Measurements from ENCODE around the gene ARHGAP21. TPM values are rescaled to one million over a fixed set of nuclear protein-coding genes. Genes with fewer than 3 reads are reported as not detected.
"Not testable (repeated sequence)": the region's sequence is repeated elsewhere in the genome, so short reads cannot be mapped to it uniquely, and the experiment has no call there.

Gene ARHGAP21
- polyA plus RNA-seq, 3 donors from 2014 or later = 0.43 to 4.4 (median 3.1) TPM

DNA sequence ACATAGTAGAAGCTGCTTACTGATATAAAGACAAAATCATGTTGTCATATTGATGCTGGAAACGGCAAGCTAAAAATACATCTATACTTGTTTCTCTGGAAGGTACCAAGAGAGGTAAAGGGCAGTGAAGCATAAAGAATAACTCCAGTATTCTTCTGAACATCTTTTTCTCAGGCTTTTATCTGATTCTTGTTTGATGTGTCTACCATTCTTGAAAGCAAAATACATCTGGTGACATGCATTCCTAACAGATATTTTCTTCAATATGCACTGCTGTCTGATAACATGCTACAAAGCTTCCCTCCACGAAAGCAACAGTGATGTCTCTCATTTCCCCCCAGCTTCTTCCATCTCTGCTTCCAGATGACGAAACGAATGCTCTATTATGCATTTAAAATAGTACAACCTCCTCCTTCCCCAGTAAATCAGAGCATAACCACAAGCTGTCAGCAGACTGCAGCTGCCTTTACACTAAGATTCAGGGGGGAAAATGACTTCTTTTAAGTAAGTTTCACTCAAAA is 100.8 kb downstream of the ARHGAP21 start:
- Mint-ChIP-seq H3K4me1 (peaks cover 12 to 15% of the 10 kb centered on the region in 2 donors), H3K27me3 (ENCODE audit: low read depth in 3 of 3) (no peaks in the 10 kb centered on the region), H3K9me3 (no peaks in the 10 kb centered on the region), H3K4me3 (peak overlapping the region in 1 of 5 donors; percentile 5), H3K36me3 (peaks cover 5 to 9% (median 7%) of the 10 kb centered on the region in 3 donors), H3K27ac (peak overlapping the region in 5 of 6 donors; percentile 1 to 44 (median 17))
- no peak for DNase-seq

DNA sequence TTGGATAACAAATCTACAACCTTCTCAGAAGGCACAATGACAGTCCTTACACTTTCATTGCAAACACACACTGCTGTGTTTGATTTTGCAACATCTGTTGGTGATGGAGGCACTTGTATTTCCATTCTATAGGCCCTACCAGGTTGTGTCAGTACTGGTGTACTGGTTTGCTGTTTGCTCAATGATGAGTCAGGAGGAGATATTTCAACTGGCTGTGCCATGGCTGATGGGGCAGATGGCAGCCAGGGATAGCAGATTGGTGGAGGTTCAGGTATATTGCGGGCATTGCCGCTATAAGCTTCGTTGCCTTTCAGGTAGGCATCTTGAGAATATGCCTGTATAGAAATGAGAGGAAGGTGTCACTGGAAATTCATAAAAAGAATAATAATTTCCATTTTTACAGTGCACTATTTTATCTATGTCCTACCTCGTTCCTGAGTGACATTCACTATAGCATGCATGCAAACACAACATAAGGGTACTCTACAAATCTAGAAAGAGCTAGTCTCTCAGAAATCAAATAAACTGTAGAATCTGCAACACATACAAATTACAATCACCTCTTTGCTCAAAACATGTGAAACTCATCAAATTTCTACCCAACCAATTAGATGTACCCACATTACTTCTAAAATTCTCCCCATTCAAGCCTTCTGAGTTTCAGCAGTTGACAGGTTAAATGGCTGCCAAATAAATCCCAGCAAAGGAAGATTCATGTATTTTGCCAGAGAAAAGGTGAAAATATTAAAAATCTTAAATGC is 102.5 kb downstream of the ARHGAP21 start:
- not testable (repeated sequence) for H3K27me3 Mint-ChIP-seq (ENCODE audit: low read depth in 3 of 3); H3K9me3 Mint-ChIP-seq; H3K36me3 Mint-ChIP-seq; H3K4me3 Mint-ChIP-seq; H3K27ac Mint-ChIP-seq; DNase-seq
- H3K4me1 Mint-ChIP-seq = peaks cover 12 to 15% of the 10 kb centered on the region in 2 donors

DNA sequence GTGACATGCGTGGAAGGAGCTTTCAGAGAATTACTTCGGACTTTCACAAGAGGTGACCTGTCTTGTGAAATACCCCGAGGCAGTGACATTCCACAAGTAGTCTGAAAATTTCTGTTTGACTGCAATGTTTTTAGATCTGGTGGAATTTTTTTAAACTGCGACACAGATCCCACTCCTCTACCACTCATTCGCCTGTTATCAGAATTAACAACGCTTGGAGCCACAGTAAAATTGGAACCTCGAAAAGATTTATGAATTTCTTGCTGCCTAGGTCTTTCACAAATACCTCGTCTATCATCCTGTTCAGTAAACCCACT is 103.7 kb downstream of the ARHGAP21 start:
- not testable (repeated sequence) for DNase-seq; H3K27ac Mint-ChIP-seq; H3K27me3 Mint-ChIP-seq (ENCODE audit: low read depth in 3 of 3); H3K4me3 Mint-ChIP-seq; H3K9me3 Mint-ChIP-seq; H3K36me3 Mint-ChIP-seq
- peaks cover 12 to 15% of the 10 kb centered on the region in 2 donors for H3K4me1 Mint-ChIP-seq

DNA sequence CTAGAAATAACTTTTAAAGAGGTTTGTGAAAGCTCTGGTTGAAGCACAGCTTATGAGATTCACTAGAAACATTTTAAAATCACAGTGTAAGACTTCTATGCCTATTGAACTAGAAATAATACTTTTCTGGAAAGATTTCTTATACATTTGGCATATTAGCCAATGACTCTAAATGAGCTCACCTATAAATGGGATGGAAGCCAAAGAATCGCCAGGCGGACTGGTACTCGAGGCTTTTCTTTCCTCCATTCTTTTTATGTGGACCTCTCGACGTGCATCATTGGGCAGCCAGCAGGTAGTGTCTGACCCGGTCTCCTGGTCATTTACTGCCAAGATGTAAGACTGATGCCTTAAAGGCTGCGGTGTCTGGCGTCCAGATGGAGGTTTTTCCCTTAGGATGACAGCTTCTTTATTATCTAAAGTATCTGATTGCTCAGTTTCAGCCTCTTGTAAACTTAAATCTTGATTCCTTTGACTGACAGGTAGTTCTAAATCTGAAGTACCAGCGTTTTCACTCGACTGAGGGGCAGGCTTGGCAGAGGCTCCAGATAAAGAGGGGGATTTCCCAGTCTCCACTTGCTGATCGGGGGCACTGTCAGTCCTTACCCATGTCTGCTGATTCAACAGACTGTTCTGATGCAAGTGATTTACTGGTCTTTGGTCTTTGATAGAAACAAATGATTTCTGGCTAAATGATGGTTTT is 104.2 kb downstream of the ARHGAP21 start:
- H3K27ac Mint-ChIP-seq; H3K4me3 Mint-ChIP-seq; H3K27me3 Mint-ChIP-seq (ENCODE audit: low read depth in 3 of 3); DNase-seq; H3K9me3 Mint-ChIP-seq; H3K36me3 Mint-ChIP-seq: not testable (repeated sequence)
- H3K4me1 Mint-ChIP-seq = peaks cover 12 to 15% of the 10 kb centered on the region in 2 donors

DNA sequence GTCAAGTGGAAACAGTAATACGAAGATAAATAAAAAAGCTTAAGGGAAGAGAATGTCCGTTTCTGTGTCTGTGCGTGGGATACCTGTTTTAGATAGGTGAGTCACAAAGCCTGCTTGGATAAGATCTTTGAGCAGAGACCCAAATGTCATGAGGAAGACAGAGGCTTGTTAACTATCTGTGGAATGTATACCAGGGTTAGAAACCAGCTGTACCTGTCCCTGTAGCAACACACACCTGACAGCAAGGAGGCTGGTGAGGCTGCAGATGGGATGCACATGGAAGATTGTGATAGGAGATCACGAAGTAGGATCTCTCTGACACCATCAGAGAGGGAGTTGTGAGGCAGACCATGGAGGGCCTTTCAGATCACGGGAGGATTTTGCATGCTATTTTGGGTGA is 105.3 kb downstream of the ARHGAP21 start:
- no peak overlapping the region for H3K4me3 Mint-ChIP-seq
- H3K9me3 Mint-ChIP-seq = no peaks in the 10 kb centered on the region
- no peaks in the 10 kb centered on the region for H3K27me3 Mint-ChIP-seq (ENCODE audit: low read depth in 3 of 3)
- peaks cover 5 to 9% (median 7%) of the 10 kb centered on the region in 3 donors for H3K36me3 Mint-ChIP-seq
- peaks cover 12 to 15% of the 10 kb centered on the region in 2 donors for H3K4me1 Mint-ChIP-seq
- no peak for DNase-seq
- H3K27ac Mint-ChIP-seq = peak overlapping the region in 2 of 6 donors; percentile 6 to 8

DNA sequence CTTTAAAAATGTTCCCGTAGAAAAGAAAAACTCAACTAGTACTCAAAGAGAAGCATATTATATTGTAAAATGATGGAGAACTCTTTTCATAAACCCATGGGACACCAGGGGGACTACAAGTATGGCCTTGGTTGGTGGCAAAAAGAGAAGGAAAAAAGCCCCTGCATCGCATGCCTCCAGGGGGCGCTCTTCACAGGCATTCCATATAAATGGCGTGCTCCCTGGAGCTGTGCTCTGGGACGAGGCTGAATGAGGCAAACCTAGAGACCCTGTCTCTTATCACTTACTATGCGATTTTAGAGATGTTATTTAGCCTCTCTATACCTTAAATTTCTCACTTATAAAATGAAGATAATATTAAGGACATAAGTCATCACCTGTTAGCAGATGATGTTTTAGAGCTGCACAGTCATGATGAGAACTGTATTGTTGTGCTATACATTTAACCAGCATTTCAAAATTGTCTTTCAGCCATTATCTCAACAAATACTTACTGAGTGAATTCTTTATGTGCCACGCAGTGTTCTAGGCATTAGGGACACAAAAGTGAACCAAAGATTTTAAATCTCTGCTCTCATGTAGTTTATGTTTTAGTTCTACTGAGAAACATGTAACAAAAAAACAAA is 105.8 kb downstream of the ARHGAP21 start:
- Mint-ChIP-seq H3K27me3 (ENCODE audit: low read depth in 3 of 3) (no peaks in the 10 kb centered on the region), H3K36me3 (peaks cover 5 to 9% (median 7%) of the 10 kb centered on the region in 3 donors), H3K4me1 (peaks cover 9 to 10% of the 10 kb centered on the region in 2 donors), H3K9me3 (no peaks in the 10 kb centered on the region), H3K27ac (no peak overlapping the region), H3K4me3 (no peak overlapping the region)
- DNase-seq = peak; percentile 16 to 25 (median 17)

DNA sequence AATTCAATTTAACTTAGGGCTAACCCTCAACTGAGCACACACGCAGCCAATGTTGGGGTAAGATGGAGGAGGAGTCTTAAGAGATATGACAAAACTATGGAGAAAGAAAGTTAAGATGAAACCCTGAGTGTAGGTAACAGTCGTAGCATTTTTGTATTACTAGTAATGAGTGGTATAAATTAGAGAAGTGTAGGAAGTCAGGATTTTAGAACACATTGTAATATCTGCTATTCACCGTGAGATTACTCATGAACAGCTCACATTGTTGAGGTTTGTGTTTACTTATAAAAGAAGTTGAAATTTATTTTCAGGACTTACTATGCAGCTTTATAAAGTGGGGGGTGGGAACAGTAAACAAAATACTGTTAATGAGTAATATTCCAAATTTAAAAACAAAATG is 107.2 kb downstream of the ARHGAP21 start:
- no peak for DNase-seq
- Mint-ChIP-seq H3K27ac (no peak overlapping the region), H3K4me1 (peaks cover 0 to 1% of the 10 kb centered on the region in 2 donors), H3K9me3 (no peaks in the 10 kb centered on the region), H3K36me3 (peaks cover 5 to 9% (median 9%) of the 10 kb centered on the region in 3 donors), H3K4me3 (no peak overlapping the region), H3K27me3 (ENCODE audit: low read depth in 3 of 3) (no peaks in the 10 kb centered on the region)

DNA sequence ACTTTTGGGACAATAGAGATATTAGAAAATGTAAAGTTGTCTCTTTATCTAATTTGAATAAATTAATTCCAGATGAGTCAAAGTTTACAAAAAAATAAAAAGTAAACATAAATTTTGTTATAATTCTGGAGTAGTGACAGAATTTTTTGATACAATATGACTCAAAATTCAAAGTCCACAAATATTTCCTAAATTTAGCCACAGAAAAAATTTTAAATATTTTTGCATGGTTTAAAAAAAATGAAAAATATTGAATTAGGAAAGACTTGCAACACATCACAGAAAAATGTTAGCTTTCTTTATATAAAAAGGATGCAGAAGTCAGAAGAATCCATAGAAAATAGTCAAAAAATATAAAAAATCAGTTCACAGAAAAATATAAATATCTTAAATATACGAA is 117.7 kb downstream of the ARHGAP21 start:
- Mint-ChIP-seq H3K4me3 (no peak overlapping the region), H3K27ac (no peak overlapping the region), H3K36me3 (peaks cover 22 to 31% (median 24%) of the 10 kb centered on the region in 3 donors), H3K27me3 (ENCODE audit: low read depth in 3 of 3) (no peaks in the 10 kb centered on the region), H3K4me1 (no peaks in the 10 kb centered on the region), H3K9me3 (no peaks in the 10 kb centered on the region)
- DNase-seq = no peak

DNA sequence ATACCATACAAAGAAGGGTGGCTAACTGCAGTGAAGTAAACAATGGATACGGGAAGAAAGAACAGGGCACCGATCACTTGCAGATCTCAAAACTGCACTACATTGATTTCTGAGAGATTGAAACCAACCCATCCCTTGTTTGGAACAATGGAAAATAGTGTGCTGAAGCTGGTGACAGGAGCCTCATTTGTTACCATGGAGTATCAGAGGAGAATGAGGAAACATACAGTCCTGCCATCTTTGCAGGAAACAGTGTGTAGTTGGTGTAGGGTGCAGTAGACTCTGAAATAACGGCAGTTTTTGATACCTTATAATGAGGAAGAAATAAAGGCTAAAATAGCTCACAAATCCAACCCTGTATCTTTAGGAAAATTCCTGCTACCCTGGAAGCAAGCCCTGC is 118.5 kb downstream of the ARHGAP21 start:
- Mint-ChIP-seq H3K27ac (no peak overlapping the region), H3K9me3 (no peaks in the 10 kb centered on the region), H3K4me3 (no peak overlapping the region), H3K36me3 (peaks cover 28 to 37% (median 30%) of the 10 kb centered on the region in 3 donors), H3K27me3 (ENCODE audit: low read depth in 3 of 3) (no peaks in the 10 kb centered on the region), H3K4me1 (no peaks in the 10 kb centered on the region)
- no peak for DNase-seq

DNA sequence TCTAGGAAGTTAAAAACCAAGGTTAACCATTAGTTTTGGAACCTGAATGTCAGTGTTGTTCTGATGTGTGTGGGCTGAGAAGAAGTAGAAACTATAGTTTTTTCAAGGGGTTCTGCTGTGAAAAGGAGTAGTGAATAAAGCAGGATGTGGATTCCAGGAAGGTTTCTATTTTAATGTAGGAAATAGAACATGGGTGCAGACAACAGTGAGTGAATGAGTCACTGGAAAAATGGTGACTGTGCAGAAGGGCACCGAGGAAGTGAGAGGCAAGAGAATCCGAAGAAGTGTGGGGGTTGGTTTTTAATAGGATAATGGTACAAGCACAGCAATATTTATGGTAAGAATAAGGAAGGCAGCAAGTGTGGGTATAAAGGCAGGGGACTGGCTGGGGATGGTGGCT is 120.4 kb downstream of the ARHGAP21 start:
- Mint-ChIP-seq H3K4me3 (no peak overlapping the region), H3K9me3 (no peaks in the 10 kb centered on the region), H3K4me1 (peaks cover 2 to 6% of the 10 kb centered on the region in 2 donors), H3K27ac (no peak overlapping the region), H3K27me3 (ENCODE audit: low read depth in 3 of 3) (peaks cover 0 to 2% (median 0%) of the 10 kb centered on the region in 3 donors), H3K36me3 (peaks cover 33 to 47% (median 40%) of the 10 kb centered on the region in 3 donors)
- no peak for DNase-seq

DNA sequence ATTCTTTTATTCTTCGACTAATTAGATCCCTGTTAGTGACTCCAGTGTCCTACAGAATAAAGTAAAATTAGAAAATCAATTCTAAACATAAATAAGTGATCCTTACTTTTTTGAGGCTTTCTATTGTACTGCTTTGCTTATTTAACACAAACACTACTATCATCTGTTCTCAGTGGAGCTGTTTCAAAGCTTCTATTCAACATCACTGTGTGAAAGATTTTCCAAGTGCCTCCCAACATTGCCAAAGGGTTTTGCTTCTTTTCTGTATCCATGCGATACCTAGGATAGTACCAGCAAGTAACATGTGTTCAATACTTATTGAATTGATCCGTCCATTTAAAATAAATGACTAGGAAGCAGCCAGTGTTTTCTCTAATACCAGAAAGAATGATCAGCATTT is 125.7 kb downstream of the ARHGAP21 start:
- H3K27ac Mint-ChIP-seq = no peak overlapping the region
- no peak overlapping the region for H3K4me3 Mint-ChIP-seq
- peaks cover 0 to 2% (median 0%) of the 10 kb centered on the region in 3 donors for H3K27me3 Mint-ChIP-seq (ENCODE audit: low read depth in 3 of 3)
- peaks cover 54 to 58% (median 54%) of the 10 kb centered on the region in 3 donors for H3K36me3 Mint-ChIP-seq
- peaks cover 2 to 6% of the 10 kb centered on the region in 2 donors for H3K4me1 Mint-ChIP-seq
- DNase-seq = no peak
- H3K9me3 Mint-ChIP-seq = no peaks in the 10 kb centered on the region

DNA sequence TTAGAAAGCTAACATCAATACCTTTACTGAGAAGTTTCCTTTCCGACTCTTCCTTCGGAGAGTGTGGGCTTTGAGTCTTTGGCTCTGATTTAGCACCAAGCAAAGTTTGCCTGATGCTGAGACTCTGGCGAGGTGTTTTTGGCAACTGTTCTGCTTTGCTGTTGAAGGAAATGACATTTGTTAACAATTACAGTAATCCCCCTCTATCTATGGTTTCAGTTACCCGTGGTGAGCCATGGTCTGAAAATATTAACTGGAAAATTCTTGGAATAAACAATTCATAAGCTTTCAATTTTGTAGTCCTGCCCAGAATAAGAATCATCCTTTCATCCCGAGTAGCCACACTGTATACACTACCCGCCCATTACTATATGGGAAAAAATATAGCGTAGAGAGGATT is 126.3 kb downstream of the ARHGAP21 start:
- no peaks in the 10 kb centered on the region for H3K9me3 Mint-ChIP-seq
- H3K4me3 Mint-ChIP-seq = no peak overlapping the region
- H3K27ac Mint-ChIP-seq = no peak overlapping the region
- DNase-seq = no peak
- H3K27me3 Mint-ChIP-seq (ENCODE audit: low read depth in 3 of 3) = peaks cover 0 to 2% (median 0%) of the 10 kb centered on the region in 3 donors
- peaks cover 2 to 6% of the 10 kb centered on the region in 2 donors for H3K4me1 Mint-ChIP-seq
- H3K36me3 Mint-ChIP-seq = peaks cover 48 to 56% (median 52%) of the 10 kb centered on the region in 3 donors

DNA sequence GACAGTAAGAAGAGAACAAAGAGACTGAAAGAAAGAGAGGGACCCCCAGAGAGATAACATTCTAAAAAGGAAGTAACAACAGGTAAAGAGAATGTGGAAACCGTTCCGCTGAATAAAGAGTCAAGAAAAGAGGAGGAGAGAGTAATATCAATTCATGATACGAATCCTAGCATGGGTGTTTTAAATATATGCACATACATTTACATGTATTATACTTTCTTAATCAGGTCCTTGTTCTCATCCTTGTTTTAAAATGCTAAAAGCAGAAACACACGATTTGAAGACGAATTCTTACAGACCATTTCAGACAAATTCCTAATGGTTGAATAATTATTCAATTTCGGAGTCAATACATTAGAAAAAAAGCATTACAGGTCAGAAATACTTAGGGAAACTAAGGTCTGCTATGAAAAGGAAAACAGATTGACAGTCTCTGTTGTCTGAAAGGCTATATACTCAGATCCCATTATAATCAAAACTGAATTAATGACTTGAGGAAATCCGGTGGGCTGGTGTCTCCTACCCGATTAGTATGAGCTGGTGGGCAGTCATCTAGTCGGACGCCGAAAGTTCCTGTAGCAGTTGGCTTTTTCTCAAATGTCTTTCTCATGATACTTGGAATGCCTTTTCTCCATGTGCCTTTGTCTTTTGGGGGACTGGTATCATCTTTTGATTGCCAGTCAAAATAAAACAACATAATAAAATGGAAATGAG is 127.3 kb downstream of the ARHGAP21 start:
- no peak overlapping the region for H3K4me3 Mint-ChIP-seq
- peaks cover 0 to 2% (median 0%) of the 10 kb centered on the region in 3 donors for H3K27me3 Mint-ChIP-seq (ENCODE audit: low read depth in 3 of 3)
- H3K27ac Mint-ChIP-seq = no peak overlapping the region
- H3K4me1 Mint-ChIP-seq = peaks cover 2 to 6% of the 10 kb centered on the region in 2 donors
- peaks cover 50 to 57% (median 54%) of the 10 kb centered on the region in 3 donors for H3K36me3 Mint-ChIP-seq
- no peak for DNase-seq
- H3K9me3 Mint-ChIP-seq = no peaks in the 10 kb centered on the region

Data from immature natural killer cell (primary cell).